DMS53 treated with DMSO at 0.1 percent for 48 hours (cell line): ENCODE data around the gene DNAJC30.
"Not testable (repeated sequence)": the region's sequence is repeated elsewhere in the genome, so short reads cannot be mapped to it uniquely, and the experiment has no call there.

Experiments
- DNase-seq: peaks from one replicate; lab custom pipeline; 2025; ENCODE audit not compliant: unreplicated experiment; lab: John Stamatoyannopoulos, UW

Gene DNAJC30

GRCh38 chr7:73683788-73684693 is 788 bp upstream of the DNAJC30 start:
- no peak for DNase-seq

GRCh38 chr7:73682745-73683055 is 553 bp downstream of the DNAJC30 start:
- DNase-seq: no peak

GRCh38 chr7:73681031-73681430 is 2.2 kb downstream of the DNAJC30 start:
- no peak for DNase-seq

- DNase-seq: no peak
These were observed 2.8 kb downstream of the DNAJC30 start for GRCh38 chr7:73680501-73680900.

GRCh38 chr7:73679709-73680108 is 3.5 kb downstream of the DNAJC30 start:
- no peak for DNase-seq

GRCh38 chr7:73678862-73679261 is 4.4 kb downstream of the DNAJC30 start:
- DNase-seq: no peak

- not testable (repeated sequence) for DNase-seq
These were observed 7.2 kb downstream of the DNAJC30 start for GRCh38 chr7:73676062-73676461.

- no peak for DNase-seq
These were observed 8.7 kb downstream of the DNAJC30 start for GRCh38 chr7:73674468-73675124.

GRCh38 chr7:73671857-73672445 is 11.3 kb downstream of the DNAJC30 start:
- DNase-seq: no peak

GRCh38 chr7:73671322-73671661 is 12.0 kb downstream of the DNAJC30 start:
- DNase-seq: no peak

- no peak for DNase-seq
These were observed 13.3 kb downstream of the DNAJC30 start for GRCh38 chr7:73669858-73670385.

GRCh38 chr7:73669288-73669701 is 14.0 kb downstream of the DNAJC30 start:
- no peak for DNase-seq

- no peak for DNase-seq
These were observed 14.4 kb downstream of the DNAJC30 start for GRCh38 chr7:73668886-73669230.

GRCh38 chr7:73668103-73668885 is 15.0 kb downstream of the DNAJC30 start:
- no peak for DNase-seq

- peak; percentile 74 for DNase-seq
These were observed 15.7 kb downstream of the DNAJC30 start, which contains the start of gene VPS37D for GRCh38 chr7:73667344-73668102. VPS37D (plus strand) TSS chr7:73667831; CDS start chr7:73667959, 128 bp downstream.

- DNase-seq: no peak
These were observed 20.2 kb downstream of the DNAJC30 start for GRCh38 chr7:73663033-73663432.

GRCh38 chr7:73660594-73660993 is 22.7 kb downstream of the DNAJC30 start:
- not testable (repeated sequence) for DNase-seq

- DNase-seq: no peak
These were observed 23.3 kb downstream of the DNAJC30 start for GRCh38 chr7:73659983-73660382.

- not testable (repeated sequence) for DNase-seq
These were observed 27.9 kb downstream of the DNAJC30 start for GRCh38 chr7:73655309-73655708.

GRCh38 chr7:73652541-73652949 is 30.7 kb downstream of the DNAJC30 start:
- DNase-seq: no peak
